SU-DHL-6 (cell line): ENCODE results near the gene LRRTM4.

Experiments
- EZH2phosphoT487 ChIP-seq: fragments of 200-600 bp; sonication (generic), shearing (Covaris generic); conservative IDR thresholded peaks from 2 replicates; pipeline ENCODE4 v1.6.1; 2018; ENCODE audit warnings: mild to moderate bottlenecking, antibody characterized with exemption, low read length, moderate library complexity, mixed read lengths
- TF ChIP-seq, protein P1 (sequence below): fragments of 200-600 bp; sonication (generic); IDR thresholded peaks from one replicate; pipeline ENCODE4 v1.5.1; 2017; ENCODE audit warnings: antibody characterized with exemption, mild to moderate bottlenecking, low read length, moderate library complexity; ENCODE audit not compliant: insufficient read depth, poor library complexity, severe bottlenecking

DNA sequence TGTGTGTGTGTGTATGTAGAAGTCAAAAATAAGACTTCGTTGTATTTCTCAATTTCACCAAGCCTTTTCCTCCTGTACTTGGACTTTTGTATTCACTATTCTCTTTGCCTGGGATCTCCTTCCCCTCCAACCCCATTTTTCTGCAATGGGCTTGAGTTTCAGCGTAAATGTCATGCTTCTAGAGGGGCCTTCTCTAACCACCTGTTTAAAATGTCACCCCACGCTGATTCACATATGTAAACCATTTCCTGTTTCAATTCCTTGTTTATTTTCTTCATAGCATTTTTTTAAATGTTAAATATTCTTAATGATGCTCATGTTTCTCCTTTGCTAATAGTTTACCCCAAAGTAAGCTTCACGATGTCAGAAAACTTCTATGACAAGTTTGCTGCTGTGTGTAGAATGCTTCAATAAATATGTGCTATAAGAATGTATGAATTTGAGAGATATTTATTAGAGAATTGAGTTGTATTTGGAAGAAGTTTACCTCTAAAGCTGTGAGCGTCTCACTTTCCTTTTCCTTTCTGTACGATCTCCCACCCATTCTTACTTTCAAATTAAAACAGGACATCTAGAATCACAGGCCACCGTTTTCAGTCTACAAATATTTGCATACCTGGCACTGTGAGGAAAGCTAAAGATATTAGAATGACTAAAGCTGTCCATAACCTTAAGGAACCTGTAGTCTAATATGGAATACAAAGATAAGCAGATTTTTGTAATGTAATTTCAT lies 762.4 kb downstream of the LRRTM4 start:
- TF ChIP-seq, protein P1, sequence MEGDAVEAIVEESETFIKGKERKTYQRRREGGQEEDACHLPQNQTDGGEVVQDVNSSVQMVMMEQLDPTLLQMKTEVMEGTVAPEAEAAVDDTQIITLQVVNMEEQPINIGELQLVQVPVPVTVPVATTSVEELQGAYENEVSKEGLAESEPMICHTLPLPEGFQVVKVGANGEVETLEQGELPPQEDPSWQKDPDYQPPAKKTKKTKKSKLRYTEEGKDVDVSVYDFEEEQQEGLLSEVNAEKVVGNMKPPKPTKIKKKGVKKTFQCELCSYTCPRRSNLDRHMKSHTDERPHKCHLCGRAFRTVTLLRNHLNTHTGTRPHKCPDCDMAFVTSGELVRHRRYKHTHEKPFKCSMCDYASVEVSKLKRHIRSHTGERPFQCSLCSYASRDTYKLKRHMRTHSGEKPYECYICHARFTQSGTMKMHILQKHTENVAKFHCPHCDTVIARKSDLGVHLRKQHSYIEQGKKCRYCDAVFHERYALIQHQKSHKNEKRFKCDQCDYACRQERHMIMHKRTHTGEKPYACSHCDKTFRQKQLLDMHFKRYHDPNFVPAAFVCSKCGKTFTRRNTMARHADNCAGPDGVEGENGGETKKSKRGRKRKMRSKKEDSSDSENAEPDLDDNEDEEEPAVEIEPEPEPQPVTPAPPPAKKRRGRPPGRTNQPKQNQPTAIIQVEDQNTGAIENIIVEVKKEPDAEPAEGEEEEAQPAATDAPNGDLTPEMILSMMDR, result no peak
- no peak for TF ChIP-seq EZH2phosphoT487
